Measurements from ENCODE around the gene PEMT.

The PEMT gene

DNA sequence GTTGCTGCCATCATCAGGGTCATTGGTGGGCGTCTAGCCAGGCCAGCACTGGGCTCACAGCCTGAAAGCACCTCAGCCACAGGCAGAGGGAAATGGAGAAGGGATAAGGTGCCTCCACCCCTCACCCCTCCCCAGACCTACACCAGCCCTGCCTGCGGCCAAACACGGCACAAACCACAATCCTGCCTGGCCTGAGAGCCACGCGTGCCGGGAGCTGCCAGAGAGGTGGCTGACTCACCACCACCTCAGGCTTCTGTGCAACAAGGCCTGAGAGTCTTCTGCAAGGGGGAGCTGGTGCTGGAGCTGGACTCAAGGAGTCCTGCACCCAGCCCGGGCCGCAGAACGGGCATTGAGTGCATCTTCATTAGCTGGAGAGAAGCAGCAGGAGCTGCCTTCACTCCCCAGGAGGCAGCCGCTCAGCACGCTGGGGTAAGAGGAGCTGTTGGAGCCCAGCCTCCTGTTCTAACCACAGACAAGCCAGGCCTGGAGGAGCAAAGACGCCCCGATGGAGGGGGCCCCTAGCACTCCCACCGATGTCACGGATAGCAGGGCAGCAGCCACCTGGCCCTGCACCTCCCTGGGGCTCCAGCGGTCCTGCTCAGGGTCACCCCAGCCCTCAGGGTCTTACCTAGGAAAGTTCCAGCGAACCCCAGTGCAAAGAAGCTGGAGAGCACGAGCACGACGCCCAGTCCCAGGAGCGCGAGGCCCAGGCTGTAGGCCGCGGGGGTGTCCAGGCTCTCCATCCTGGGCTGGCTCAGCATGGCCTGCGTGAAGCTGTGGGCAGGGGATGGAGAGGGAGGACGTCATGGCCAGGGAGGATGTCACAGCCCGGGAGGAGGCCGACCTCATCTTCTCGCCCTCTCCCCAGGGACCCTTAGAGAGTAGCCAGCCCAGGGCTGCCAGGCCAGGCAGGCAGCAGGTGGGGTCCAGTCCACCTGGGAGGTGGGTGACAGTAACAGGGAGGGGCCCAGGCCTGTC is 79.3 kb downstream of the PEMT start:
- DNase-seq, result no peak

DNA sequence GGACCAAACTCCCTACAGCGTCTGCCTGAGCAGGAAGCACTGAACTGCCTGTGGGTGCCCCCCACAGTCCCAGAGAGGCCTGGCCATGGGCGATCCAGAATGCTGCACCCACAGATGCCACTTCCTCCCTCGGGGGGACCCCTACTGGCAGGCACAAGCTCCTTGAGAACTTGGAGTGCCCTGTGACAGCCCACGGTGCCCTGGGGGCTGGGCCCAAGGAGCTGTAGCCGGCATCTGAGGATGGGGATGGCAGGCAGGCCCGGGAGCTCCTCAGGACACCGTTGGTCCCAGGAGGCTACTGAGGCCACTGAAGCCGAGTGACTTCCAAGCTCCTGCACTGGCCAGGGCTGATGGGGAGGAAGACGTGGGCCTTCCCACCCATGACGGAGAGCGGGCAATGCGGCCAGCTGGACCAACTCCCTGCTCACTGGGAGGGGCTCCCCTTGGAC is 80.2 kb downstream of the PEMT start:
- no peak for DNase-seq

DNA sequence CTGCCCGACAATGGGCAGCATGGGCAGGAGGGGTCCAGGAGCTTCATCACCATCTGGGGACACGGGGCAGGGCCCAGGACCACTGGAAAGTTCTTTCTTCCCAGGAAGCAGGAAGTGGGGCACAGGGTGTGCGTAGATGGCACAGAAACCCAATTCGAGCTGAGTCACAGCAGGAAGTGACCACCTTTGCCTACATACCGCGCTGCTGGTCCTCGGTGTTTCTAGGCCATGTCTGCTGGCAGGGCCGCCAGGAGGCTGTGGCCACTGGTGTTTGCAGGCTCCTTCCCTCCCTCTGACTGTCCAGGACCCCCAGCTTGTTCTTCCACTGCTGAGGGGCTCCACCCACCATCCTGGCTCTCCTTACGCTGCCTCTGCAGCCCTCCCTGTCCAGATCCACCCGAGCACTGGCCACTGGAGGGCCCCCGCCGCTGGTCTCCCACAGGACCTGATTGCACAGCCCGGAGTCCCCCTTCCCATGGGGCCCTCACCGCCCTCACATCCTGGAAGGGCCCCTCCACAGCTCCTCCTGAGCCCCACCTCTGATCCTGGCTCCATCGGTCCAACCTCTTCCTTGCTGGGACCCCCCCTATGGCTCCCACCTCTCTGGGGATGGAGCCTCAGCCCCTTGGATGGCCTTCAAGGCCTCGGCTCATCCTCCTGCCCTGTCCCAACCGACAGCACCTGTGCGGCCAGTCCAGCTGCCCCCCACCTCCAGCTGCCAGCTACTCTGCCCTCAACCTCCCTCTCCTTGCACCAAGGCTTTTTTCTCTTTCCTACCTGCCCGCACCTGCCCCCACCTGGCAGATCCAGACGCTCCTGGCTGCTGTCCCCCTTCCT is 80.8 kb downstream of the PEMT start:
- DNase-seq, result no peak

DNA sequence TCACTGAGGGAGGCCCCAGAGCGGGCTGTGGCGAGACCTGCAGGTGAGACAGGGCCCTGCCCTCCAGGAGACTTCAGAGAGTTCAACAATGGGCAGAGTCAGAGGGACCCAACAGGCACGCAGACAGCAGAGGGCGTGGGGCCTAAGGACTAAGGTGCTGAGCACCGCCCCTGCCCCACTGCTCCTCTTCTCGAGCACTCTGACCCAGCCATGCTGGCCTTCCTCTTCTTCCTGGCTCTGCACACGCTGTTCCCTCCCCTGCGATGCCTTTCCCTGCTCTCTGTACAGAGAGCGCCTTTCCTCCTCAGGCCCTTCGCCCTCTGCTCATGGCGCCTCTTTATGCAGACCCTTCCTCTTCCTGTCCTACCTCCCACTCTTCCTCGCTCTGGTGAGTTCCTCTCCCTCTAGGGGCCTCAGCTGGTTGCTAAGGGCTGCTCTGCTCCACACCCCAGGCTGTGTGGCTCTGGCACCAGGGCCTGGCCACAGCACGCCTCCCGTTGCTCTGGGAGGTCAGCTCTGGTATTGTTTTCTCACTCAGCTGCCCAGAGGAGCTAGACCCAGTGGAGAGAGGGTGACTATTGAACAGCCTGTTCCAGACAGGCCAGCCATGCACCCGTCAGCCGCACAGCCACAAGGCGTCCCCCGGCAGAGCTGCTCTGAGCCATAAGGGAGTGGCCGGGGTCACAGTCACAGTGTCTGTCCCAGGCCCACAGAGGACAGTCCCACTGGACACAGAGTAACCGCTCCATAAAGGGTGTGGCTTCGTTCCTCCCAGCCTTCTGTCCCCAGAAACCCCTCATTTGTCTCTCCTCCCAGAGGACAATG is 81.7 kb downstream of the PEMT start:
- no peak for DNase-seq

DNA sequence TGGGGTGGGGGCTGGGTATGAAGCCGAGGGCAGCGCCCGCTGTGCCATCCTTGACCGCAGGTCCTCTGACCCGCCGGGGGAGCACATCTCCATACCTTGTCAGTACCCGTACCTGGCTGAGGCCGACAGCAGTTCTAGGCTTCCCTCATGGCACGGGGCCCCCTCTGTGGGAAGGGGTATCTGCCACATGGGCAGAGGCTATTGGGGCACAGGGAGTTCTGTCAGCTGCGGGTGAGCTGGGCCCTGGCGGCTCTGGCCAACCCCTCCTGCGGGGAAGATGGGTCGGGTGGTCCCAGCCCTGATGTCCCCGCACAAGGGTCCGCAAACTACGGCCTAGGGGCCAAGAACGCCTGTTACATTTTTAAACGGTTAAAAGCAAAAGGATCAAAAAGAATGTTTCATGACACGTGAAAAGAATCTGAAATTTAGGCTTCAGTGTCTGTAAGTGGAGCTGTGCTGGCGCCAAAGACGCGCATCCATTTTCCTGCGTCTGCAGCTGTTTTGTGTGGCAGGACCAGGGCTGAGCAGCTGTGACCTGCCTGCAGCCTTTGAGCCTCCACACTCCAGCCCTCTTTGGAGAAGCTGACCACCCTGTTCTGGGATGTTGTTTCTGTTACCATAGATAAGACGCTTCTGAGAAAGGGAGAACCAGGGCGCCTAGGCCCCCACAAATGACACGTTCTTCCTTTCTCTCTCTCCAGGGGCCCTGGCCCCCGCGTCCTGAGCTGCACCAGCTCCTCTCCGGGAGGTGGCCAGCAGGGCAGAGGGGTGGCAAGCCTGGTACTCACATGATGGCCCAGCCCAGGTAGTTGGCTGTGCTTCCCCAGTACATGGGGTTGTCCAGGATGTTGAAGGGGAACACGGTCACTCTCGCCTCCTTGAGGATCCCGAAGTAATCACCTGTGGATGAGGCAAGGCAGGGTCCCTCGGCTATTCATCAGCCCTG is 82.6 kb downstream of the PEMT start:
- DNase-seq, result no peak

DNA sequence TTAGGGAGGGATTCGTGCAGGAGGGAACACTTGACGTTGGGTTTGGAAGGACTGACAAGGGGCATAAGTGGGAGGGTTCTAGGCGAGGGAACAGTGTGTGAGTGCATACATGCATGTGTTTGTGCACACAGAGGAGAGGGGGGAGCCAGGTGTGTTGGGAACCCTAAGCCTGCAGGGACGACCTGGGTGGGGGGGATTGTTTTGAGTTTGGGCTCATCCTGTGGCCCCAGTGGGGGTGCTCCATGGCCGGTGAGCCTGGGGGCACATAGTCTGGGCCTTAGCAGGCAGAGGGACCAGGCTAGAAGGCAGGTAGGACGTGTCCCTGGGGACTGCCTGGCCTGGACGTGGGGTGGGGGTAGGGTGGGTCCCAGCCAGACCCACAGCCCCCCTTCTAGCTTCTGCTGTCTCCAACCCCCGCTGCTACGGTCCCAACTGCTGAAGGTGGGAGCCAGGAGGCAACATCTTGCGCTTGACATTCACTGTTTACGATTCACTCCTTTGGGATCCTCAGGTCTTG is 83.4 kb downstream of the PEMT start:
- DNase-seq, result no peak

DNA sequence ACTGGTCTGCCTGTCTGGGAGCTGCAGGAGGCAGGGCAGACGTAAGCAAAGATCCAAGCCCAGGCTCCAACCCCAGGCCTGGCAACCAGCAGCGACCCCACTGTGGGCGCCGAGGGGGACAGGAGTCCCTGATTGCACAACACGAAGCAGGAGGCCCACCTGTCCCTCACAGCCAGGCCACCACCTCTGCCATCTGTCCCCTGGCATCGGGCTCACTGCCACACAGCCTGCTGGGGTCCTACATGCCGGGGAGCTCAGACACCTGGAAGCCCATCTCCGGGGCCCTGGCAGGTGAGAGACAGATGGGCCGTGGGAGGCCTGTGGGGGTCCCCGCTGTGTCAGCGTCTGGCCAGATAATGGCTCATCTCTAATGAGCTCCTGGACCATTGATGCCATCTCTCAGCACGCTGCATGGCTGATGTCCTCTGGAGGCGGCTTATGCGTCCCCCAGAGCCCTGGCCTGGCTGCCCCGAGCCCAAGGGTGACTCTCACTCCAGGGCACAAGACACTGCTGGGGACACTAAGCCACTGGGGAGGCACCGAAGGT is 84.0 kb downstream of the PEMT start:
- no peak for DNase-seq

DNA sequence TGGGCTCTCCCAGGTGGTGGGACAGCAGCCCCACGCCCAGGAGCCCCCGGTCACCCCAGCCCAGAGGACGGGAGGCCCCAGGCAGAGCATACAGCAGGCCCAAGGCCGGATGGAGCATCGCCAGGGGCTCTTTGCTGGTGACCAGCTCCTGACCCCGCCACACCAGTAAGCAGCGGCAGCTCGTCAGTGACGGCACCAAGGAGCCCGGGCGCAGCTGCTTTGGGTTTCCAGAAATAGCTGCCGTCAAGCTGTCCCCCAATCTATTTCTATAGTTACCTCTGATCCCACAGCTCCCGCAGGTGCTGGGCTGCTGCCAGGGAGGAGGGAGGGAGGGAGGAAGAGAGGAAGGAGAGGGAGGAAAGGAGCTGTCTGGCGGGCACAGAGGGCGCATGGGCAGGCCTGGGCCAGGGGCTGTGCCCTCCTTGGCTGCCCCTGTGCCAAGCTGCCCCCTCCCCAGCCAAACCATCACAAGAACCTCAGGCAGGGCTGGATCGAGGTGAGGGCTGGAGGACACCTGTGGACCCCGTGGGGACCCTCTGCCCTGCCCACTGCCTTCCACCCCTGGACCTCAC is 84.5 kb downstream of the PEMT start:
- no peak for DNase-seq

DNA sequence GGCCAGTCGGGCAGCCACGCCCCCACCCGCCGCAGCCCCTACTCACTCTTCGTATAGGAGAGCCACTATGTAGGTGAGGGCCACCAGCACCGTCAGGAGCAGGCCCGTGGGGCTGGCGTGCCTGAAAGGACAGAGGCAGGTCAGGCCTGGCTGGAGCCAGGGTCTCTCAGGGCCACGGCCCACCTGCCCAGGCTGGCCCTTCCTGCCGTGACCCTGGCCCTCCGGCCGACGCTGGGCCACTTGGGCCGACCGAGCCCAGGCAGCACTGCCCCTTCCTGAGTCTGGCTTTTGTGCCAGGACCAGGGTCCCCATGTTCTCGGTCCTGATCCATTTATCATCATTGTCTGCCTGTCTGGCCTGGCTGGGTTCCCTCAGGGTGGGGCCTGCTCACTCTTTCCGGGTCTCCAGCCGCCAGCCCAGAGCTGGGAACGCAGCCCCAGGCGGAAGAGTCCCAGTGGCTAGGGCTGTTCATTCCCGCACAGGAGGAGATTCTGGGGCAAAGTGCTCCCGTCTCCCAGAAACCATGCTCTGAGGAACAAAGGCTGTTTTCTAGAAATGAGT is 85.2 kb downstream of the PEMT start:
- DNase-seq, result no peak

DNA sequence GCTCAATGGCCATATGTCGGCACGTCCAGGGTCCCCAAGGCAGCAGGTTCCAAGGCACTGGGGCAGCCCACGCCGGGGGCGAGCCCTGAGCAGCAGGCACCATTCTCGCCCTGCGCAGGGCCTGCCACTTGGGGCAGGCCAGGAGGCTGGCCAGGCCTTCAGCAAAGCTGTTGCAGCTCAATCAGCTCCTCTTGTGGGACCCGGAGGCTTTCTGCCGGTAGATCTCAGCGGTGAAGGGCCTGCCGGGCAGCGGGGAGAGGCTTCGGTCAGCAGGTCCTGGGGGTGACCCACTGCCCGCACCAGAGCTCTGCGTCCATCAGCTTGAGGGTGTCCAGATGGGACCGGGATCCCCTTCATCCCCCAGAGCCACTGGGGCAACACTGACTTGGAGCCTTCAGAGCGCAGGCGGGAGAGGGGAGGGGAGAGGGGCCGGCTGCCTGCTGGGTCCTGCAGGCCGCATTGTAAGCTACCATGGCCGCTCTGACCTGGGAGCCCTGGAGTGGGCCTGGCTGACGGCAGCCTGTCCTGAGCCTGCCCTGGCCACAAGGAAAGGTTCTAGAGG is 85.8 kb downstream of the PEMT start:
- DNase-seq, result no peak

DNA sequence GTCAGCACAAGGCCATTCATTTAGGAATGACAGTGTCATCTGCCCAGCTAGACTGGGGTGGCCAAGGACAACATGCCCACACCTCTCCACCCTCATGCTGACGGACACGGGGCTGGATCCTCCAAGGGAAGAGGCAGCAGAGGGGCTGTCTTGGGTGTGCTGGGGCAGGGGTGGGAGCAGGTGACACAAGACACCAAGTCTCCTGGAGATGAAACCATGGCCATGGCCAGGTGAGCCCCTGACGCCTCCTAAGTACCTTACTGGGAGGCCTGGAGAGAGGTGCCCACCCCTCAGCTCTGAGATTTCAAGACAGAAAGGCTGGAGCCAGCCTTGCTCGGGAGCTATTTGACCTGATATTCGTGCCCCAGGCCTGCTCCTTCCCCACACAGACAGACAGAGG is 86.4 kb downstream of the PEMT start:
- no peak for DNase-seq

DNA sequence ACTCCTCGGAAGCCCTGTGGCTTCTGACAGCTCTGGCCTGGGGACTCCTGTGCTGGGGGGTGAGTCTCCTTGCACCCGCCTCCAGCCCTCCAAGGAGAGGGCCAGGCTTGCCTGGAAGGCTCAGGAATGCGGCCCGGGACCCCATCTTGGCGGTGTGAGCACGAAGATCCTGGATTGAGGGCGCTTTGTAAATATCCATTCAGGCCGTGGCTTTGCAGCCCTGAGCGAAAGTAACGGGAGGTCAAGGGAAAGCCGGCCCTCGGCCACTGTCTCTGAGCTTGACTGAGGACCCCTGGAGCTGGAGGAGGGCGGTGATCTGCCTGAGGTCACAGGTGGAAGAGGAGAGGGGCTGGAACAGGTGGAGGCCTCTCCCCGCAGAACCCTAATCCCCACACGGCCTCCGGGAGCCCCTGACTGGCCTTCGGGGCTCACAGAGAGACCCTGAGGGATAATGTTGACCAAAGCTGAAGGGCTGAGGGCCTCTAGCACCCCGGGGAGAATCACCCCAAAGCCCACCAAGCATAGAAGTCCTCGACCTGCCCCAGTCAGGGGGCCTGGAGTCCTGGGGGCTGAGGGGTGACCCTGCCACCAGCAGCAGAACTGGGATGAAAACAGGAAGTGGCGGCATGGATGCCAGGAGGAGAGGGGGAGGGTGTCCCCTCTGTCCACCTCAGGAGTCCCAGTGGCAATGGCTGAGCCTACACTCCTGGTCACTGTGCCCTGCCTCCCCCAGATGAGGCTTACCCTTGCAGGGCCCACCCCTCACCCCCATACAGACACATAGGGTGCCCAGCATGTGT is 87.0 kb downstream of the PEMT start:
- DNase-seq, result no peak

DNA sequence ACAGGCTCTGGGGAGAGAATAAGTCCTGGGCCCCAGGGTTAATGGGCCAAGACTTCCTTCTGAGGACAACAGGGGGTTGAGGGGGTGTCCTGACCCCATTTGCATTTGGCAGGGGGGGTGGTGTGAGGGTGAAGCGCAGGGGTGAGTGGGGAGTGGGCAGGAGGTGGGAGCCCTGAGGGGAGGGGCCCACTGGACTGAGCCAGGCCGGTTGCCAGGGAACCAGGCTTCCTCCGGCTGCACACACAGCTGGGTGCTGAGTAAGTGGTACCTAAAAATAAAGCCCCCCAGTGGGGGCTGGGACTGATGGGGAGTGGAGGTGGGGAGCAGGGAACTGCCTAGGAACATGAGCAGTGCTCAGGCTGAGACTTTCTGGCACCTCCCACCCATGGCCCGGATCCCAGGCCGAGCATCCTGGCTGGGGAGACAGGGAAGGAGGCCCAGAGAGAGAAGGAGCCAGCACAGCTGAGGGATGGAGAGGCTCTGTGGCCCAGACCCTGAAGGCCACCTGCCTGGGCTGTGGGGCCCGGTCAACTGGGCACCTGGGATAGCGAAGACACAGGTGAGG is 87.9 kb downstream of the PEMT start:
- DNase-seq, result no peak

DNA sequence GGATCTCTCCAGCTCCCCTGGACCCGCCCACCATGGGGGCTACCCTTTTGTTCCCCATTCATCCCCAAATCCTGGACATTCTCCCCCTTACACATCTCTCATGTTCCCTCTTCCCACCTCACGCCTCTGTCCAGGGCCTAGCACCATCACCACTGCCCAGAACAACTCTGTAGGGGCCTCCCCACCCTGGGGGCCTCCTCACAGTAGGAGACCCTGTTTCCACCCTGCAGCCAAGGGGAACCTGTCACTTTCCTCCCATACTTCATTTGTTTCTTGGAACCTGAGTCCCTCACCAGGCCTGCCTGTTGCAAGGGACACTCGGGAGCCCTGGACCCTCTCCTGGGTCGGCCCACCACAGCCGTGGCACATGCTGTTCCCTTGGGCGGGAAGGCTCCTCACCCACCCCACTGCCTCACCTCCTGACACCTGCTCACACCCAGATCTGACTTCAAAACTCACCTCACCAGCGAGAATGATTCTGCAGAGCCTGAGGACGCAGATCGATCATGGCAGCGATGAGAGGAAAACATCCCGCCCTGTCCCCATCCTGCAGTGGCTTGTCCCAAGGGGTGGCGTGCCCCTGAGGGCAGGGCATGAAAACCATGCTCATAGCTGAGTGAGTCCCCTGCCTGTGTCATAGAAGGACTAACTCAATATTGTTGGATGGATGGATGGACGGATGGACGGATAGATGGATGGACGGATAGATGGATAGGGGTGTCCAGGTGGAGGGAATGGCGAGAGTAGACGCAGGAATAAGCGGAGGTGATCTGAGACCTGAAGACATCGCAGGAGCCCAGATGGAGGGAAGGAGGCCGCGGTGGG is 88.6 kb downstream of the PEMT start:
- DNase-seq, result no peak

DNA sequence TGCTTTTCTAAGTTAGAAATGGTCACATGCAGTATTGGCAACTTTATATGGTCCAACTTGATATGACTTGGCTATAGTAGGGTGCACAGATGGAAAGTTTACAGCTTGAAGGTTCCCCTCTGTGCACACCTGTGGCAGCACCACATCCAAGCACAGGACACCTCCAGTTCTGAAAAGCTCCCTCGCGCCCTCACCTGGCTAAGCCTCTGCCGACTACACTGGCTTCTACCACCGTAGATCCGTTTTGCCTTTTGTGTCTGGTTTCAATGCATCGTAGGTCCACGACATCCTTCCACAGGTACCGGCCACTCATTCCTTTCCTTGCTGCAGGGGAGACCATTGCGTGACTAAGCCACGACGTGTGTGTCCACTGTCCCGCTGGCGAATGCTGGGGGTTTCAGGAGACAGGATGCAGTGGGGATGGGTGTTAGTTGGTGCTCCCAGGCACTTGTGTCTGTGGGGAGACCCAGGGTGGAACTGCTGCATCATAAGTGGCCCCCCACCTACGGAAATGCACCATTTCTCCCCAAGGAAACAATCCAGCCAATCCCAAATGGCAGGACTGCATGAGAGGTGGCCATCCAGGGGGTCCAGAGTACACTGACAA is 90.4 kb downstream of the PEMT start:
- DNase-seq, result no peak

DNA sequence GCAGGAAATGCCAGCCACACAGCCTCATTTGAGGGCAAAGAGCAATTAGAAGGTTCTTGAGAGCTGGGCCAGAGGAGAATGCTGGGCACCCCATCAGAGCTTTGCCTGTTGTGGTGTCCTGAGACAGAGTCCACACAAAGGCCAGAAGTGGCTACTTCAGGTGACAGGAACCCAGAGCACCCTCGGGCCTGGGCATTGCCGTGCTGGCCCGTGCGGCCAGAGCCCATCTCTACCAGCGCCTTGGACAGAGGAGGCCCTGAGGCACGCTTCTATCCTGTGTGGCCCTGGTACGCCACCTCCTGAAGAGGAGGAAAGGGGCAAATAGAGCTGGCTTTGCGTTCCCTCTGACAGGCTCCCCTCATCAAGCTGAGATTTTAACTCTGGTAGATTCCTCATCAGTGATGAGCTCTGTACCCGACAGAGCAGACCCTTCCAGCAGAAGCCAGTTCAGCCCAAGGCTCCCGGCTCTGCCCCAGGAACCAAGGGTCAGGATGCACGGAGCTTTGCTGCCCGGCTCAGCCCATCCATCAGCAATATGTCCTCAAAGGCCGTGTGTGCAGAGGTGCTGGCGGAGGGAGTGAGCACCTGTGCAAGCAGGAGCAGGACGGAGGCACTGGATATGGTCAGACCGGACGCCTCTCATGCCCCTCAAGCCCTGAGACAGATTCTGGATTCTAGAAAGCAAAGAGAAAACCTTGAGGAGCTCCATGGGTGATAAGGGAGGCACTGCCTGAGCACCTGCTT is 91.9 kb downstream of the PEMT start:
- no peak for DNase-seq

Measured in CD4-positive, alpha-beta T cell treated with Interleukin-12 subunit alpha and Interleukin-12 subunit beta, for 1 hour (primary cell).